HG03460 (cell line): Measurements from ENCODE around the gene TNFAIP8.
A peak's percentile ranks its signal among the peaks of the same experiment; 100 is the strongest.

Experiments used
- ATAC-seq: cut with Tn5 transposase; IDR thresholded peaks from one replicate; pipeline ENCODE4 v1.9.1; 2021; ENCODE audit not compliant: unreplicated experiment

The TNFAIP8 gene

GRCh38 chr5:119365847-119366539 lies 10.2 kb downstream of the TNFAIP8 start:
- ATAC-seq, result no peak

- ATAC-seq, result peak; percentile 24
These were observed 10.7 kb downstream of the TNFAIP8 start for GRCh38 chr5:119366540-119366881.

GRCh38 chr5:119367502-119368237 lies 11.9 kb downstream of the TNFAIP8 start:
- peak; percentile 62 for ATAC-seq

- ATAC-seq, result no peak
These were observed 12.4 kb downstream of the TNFAIP8 start for GRCh38 chr5:119368238-119368630.

GRCh38 chr5:119370486-119370885 lies 14.7 kb downstream of the TNFAIP8 start:
- no peak for ATAC-seq

DNA sequence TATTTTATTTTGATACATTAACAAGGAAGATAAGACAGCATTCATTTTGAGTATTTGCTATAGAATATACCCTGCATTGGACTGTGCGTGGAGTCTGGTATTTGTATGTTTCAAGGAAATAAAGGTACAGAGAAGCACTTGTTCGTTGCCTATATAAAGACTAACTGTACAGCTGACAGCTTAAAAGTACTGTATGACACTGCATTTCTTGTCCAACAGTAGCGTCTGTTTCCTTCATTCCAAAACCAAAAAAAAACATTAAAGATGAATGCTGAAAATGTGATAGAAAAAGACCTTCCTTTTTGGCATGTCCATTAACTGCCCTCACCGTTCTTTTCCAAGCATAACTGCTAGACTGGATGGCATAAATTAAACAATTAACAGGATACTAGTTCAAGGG lies 15.3 kb downstream of the TNFAIP8 start:
- ATAC-seq, result no peak

- ATAC-seq, result peak; percentile 57
These were observed 17.6 kb downstream of the TNFAIP8 start for GRCh38 chr5:119373449-119373858.

DNA sequence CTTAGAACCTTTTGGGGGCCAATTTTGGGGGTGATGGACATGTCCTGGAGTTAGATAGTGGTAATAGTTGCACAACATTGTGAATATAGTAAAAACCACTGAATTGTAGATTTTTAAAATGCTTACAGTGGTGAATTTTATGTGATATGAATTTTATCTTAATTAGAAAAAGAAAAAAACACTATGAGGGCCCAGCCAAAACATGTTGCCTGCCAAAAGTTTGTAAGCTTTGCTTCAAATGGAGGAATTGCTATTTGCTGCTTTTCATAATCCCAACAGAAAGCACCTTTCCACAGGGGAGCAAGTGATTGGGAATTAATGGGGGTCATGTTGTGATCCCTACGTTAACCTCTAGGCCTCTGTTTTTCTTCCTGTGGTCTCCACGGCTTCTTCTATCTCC lies 19.1 kb downstream of the TNFAIP8 start:
- ATAC-seq, result no peak

- ATAC-seq, result no peak
These were observed 21.2 kb downstream of the TNFAIP8 start for GRCh38 chr5:119377066-119377465.

- ATAC-seq, result no peak
These were observed 22.4 kb downstream of the TNFAIP8 start for GRCh38 chr5:119378075-119378700.

- no peak for ATAC-seq
These were observed 23.3 kb downstream of the TNFAIP8 start for GRCh38 chr5:119379096-119379495.

DNA sequence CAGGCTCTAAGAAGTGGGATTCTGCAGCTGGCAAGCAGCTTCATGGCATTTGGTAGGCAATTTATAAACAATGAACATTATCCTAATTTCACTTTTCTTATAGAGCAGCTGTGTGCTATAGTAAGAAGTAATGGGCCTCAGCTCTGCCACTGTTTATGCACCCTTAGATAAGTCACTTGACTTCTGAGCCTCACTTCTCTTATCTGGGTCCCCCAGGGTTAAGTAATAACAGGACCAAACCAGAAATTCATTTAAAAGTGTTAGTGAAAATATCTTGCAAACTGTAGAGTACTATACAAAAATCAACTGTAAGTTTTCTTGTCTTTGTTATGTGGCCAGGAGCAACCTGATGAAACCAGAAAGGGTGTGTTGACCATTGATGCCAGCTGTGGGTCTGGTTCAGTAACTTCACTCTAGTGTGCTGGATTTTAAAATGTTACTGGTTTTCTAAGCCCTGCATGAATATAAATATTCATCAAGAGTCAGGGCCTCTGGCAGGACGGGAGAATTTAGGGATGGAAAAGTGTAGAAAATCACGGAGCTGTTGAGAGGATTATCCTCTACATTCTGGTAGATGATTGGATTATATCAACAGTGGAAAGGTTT lies 24.2 kb downstream of the TNFAIP8 start:
- no peak for ATAC-seq

DNA sequence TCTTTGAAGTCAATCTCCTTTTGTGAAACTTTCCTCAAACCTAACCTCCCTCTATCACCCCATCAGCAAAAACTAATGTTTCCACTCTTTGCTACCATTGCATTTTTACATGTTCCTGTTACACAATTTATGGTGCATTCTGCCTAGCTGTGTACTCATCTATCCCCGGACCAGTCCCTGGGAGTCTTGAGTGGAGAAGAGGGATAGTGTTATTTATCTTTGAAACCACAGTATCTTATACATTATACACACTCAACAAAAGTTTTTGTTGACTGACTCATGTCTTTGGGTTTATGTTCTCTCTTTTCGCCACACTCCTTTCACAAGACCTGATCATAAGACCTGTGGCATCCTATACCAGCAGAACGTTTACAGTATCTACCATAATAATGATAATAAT lies 26.4 kb downstream of the TNFAIP8 start:
- ATAC-seq, result no peak

DNA sequence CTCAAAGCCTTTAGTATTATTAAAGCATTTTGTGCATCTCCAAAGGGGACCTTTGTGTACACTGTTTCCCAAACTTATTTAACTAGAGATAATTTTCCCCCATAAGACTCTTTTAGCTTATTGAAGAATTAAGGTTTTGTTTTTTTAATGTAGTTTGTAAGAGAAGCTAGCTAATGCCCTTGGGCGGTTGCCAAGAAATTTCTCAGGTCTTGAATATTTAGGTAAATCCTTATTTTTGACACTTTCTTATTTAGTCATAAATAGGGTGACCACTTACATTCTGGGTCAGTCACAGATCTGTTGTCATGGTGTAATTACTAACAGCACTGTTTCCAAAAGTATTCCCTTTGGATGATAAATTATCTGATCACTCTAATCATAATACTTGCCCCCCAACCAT lies 27.2 kb downstream of the TNFAIP8 start:
- no peak for ATAC-seq

DNA sequence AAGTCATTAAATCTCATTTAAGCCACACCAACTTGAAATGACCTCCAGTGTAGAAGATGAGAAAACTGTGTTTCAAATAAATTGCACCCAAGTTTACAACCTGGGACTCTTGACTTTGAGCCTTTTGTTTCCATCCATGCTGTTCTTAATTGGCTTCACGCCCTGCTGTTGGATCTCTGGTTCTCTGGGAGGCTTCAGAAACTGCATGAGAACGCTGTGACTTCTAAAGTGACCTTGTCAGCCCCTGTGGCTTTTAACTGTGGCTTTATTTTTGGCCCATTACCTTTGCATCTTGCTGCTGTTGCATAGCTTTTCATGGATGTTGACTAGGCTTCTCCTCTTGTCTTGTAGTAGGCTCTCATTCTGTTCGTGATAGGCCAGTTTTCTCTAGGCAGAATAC lies 29.3 kb downstream of the TNFAIP8 start:
- peak; percentile 42 for ATAC-seq

- ATAC-seq, result peak; percentile 29
These were observed 29.8 kb downstream of the TNFAIP8 start for GRCh38 chr5:119385536-119386128.

DNA sequence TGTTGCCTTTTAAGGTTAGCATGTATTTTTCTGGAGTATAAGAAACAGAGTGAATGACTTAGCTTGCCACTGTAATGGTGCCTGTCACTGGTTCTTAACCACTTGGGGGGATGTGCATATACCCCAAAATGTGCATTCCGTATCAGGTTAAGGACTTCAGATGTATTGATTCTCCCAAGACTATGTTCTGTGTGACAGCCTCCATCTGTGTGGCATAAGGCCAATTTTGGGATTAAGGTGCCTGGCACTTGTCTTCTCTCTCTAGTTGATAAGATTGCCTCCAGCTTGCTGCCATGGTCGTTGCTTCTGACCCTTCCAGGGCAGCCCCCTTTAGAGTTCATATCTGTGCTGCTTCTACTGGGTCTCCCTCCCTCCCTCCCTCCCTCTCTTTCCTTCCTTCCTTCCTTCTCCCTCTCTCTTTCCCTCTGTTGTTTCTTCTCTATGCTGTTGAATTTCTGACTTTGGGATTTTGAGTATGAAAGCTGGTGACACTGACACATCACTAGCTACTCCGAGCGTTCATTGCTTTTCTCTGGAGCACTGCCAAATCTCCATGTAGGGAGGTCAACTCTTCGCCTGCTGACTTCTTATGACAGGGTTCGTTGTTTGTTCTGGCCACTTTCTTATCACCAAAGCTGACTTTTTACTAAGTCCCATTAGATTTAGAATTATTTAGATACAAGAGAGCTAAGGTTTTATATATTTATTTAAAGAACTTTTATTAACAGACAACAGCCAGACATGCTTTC lies 31.0 kb downstream of the TNFAIP8 start:
- no peak for ATAC-seq

GRCh38 chr5:119387945-119388618 lies 32.3 kb downstream of the TNFAIP8 start:
- no peak for ATAC-seq

DNA sequence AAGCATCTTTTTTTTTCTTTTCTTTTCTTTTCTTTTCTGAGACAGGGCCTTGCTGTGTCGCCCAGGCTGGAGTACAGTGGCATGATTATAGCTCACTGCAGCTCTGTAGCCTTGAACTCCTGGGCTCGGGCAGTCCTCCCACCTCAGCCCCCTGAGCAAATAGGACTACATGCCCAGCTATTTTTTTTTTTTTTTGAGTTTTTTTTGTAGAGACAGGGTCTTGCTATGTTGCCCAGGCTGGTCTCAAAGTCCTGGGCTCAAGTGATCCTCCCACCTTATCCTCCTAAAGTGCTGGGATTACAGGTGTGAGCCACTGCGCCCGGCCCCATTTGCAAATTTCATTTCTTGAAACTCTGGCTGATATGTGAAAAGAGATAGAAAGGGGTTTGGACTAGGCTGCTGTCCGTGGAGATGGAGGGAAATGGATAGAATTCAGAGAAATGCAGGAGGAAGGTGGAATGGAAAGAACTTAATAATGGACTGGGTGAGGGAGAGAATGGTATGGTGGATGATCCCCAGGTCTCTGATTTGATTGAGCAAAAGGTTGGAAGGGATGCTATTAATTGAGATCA lies 32.9 kb downstream of the TNFAIP8 start:
- ATAC-seq, result no peak
